Kidney epithelial cell (primary cell): Measurements from ENCODE around the gene NRXN2. TPM values are rescaled to one million over a fixed set of nuclear protein-coding genes. Genes with fewer than 3 reads are reported as not detected.
"Not testable (repeated sequence)": the region's sequence is repeated elsewhere in the genome, so short reads cannot be mapped to it uniquely, and the experiment has no call there.

Source experiments
- DNase-seq: peaks from one replicate; pipeline ENCODE4 v3.0.0-alpha.2; 2010; ENCODE audit warnings: low read depth
- H3K27me3 ChIP-seq: 2 replicates; pipeline ENCODE4 v1.6.0; 2011; ENCODE audit warnings: low read length; ENCODE audit not compliant: control insufficient read depth, insufficient read depth
- H3K36me3 ChIP-seq: 2 replicates; pipeline ENCODE4 v1.5.1; 2011; ENCODE audit warnings: low read length; ENCODE audit not compliant: control insufficient read depth, insufficient read depth
- H3K4me3 ChIP-seq: 2 replicates; pipeline ENCODE4 v1.5.1; 2011; ENCODE audit warnings: low read depth, mild to moderate bottlenecking, control low read depth, low read length
- total RNA-seq: library from RNA; depleted of rRNA; stranded (reverse); fragments of >200 nt; gene quantifications from 2 replicates; pipeline ENCODE4 v1.2.3, GENCODE V29; 2015
- TF ChIP-seq, protein P1 (sequence below): IDR thresholded peaks from 2 replicates; pipeline ENCODE4 v1.5.1; 2011; ENCODE audit warnings: mild to moderate bottlenecking, moderate library complexity, low read length, control low read depth, inconsistent platforms; ENCODE audit not compliant: insufficient read depth, poor library complexity, severe bottlenecking

The NRXN2 gene
- total RNA-seq, 1 donor from 2014 or later: not detected

DNA sequence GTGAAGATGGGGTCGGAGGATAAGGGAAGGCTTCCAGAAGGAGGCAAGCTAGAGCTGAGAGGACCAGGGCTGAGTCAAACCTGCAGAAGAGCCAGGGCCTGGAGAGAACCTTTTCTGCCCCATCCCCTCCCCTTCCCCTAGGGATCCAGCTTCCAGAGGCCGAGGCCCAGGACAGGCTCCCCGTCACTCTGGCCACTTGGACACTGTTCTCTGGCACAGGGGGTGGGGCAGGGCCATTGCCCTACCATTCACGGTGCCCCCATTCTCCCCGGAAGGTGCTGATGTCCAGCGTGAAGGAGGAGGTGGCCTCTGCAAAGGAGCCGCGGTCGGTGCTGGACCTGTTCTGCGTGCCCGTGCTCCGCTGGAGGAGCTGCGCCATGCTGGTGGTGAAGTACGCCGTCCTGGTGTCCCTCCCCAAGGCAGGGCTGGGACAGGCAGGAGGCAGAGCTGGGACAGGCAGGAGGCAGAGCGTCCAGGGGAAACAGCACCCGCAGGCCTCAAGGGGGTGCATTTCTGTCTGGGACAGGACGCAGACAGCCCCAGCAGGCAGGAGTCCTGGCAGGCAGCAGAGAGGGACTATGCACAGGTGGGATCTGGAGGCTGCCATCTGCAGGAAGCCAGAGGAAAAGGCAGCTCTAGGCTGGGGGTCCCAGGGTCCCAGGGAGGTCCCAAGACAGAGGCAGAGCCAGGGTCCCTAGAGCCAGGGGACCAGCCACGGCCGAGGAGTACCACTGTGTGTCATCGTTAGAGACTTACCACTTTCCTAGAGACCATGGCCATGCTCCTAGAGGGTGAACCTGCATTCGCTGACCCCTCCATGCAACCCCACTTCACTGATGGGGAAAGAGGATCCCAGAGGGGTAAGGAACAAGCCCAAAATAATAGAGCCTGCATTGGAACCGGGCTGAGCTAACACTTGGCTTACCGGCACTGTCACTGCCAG is 157.8 kb downstream of the NRXN2 start:
- no peak for DNase-seq
- TF ChIP-seq, protein P1, sequence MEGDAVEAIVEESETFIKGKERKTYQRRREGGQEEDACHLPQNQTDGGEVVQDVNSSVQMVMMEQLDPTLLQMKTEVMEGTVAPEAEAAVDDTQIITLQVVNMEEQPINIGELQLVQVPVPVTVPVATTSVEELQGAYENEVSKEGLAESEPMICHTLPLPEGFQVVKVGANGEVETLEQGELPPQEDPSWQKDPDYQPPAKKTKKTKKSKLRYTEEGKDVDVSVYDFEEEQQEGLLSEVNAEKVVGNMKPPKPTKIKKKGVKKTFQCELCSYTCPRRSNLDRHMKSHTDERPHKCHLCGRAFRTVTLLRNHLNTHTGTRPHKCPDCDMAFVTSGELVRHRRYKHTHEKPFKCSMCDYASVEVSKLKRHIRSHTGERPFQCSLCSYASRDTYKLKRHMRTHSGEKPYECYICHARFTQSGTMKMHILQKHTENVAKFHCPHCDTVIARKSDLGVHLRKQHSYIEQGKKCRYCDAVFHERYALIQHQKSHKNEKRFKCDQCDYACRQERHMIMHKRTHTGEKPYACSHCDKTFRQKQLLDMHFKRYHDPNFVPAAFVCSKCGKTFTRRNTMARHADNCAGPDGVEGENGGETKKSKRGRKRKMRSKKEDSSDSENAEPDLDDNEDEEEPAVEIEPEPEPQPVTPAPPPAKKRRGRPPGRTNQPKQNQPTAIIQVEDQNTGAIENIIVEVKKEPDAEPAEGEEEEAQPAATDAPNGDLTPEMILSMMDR: no peak
- no peaks in the 10 kb centered on the region for H3K36me3 ChIP-seq
- peaks cover 3% of the 10 kb centered on the region for H3K27me3 ChIP-seq
- H3K4me3 ChIP-seq: no peak overlapping the region

DNA sequence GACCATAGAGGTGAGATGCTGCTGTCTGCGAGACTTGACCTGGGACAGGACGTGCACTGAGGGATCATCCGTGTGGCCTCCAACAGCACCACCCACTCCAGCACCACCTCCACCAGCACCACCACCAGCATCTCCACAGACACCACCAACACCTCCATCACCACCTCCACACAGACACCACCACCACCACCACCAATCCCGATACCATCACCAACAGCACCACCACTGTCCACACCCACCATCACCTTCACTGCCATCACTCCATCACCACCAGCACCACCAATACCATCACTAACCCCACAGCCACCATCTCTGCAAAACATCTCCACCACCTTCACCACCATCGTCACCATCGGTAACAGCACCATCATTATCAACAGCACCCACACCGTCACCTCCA is 158.6 kb downstream of the NRXN2 start:
- Histone ChIP-seq H3K27me3 (peaks cover 7% of the 10 kb centered on the region), H3K4me3 (no peak overlapping the region), H3K36me3 (no peaks in the 10 kb centered on the region)
- TF ChIP-seq, protein P1: no peak
- no peak for DNase-seq

DNA sequence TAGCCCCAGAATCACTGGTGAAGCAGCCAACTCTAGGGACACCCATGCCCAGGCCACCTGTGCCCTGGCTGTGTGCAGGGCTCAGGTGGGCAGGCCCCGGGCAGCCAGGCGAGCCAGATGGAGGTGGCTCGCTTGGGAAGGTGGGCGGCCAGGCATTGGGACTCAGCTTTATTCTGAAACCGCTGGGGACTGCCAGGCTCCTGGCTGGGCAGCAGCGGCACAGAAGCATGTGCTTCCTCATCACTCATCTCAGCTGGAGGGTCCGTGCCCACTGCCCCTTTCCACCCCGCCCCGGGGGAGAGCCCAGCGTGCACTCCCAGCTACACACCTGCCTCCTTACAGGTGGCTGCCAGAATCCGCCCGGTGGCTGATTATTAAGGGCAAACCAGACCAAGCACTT is 159.0 kb downstream of the NRXN2 start:
- TF ChIP-seq, protein P1: no peak

DNA sequence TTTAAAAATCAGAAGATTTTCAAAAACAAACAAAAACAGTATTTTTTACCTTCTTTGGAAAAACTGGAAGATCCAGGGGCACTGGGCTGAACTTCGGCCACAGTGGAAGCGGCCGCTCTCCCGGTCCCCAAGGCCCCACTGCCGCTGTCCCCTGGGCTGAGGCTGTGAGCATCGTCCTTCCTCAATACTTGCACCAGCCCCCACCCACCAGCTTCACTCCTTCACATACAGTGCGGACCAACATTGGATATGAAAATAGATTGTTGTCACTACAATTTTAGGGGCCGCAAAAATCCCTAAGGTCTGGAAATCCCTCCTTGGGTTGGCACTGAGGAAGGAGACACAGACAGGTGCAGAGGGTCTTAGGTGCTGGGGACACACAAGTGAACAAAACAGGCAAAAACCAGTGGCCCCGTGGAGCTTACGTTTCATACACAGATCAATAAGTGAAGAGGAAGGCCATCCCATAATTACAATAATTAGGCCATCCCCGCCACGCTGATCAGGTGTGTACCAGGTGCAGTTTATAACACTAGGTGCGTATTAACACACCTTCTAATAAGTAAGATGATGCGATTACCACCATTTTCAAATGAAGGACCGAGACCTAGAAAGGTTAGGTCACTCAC is 160.2 kb downstream of the NRXN2 start:
- peaks cover 8% of the 10 kb centered on the region for H3K27me3 ChIP-seq

More for the DNA sequence above, 159.0 kb downstream of the NRXN2 start:
- Histone ChIP-seq H3K4me3 (no peak overlapping the region), H3K36me3 (no peaks in the 10 kb centered on the region), H3K27me3 (peaks cover 7% of the 10 kb centered on the region)
- DNase-seq: no peak

DNA sequence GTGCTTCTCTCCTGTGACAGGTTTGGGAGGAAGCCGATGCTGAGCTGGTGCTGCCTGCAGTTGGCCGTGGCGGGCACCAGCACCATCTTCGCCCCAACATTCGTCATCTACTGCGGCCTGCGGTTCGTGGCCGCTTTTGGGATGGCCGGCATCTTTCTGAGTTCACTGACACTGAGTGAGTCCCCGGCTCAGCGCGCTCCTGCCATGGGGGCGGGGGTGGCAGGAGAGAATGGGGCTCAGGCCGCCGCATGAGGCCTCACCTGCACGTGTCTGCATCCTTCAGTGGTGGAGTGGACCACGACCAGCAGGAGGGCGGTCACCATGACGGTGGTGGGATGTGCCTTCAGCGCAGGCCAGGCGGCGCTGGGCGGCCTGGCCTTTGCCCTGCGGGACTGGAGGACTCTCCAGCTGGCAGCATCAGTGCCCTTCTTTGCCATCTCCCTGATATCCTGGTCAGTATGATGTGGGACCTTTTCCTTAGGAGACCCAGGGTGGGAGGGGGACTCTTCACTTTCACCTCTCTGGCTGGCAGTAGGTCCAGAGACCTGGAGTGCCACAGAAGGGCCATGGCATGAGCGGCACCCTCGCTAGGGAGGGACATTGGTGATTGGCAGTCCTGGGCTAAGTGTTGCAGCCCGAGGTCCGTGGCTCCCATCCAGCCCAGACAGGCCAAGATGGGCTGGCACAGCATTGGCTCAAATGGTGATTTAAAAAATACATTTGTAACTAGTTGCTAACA is 160.8 kb downstream of the NRXN2 start:
- no peak for DNase-seq
- Histone ChIP-seq H3K4me3 (no peak overlapping the region), H3K36me3 (no peaks in the 10 kb centered on the region), H3K27me3 (peaks cover 8% of the 10 kb centered on the region)
- TF ChIP-seq, protein P1: no peak

More for the DNA sequence above, 160.2 kb downstream of the NRXN2 start:
- TF ChIP-seq, protein P1: no peak
- no peak overlapping the region for H3K4me3 ChIP-seq
- DNase-seq: no peak
- no peaks in the 10 kb centered on the region for H3K36me3 ChIP-seq

DNA sequence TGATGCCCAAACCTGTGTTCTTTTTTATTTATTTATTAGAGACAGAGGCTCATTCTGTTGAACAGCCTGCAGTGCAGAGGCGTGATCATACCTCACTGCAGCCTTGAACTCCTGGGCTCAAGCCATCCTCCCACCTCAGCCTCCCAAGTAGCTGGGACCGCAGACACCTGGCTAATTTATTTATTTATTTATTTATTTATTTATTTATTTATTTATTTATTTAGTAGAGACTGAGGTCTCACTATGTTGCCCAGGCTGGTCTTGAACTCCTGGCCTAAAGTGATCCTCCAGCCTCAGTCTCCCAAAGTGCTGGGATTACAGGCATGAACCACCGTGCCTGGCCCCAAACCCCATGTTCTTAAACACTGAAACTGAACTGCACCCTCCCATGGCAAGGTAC is 161.6 kb downstream of the NRXN2 start:
- not testable (repeated sequence) for H3K36me3 ChIP-seq, H3K4me3 ChIP-seq, DNase-seq, H3K27me3 ChIP-seq
